Activated CD8-positive, alpha-beta T cell treated with anti-CD3 and anti-CD28 coated beads for 36 hours (primary cell): ENCODE data around the gene RPL32. TPM values are rescaled to one million over a fixed set of nuclear protein-coding genes. Genes with fewer than 3 reads are reported as not detected.
A peak's percentile ranks its signal among the peaks of the same experiment; 100 is the strongest.
"Not testable (repeated sequence)": the region's sequence is repeated elsewhere in the genome, so short reads cannot be mapped to it uniquely, and the experiment has no call there.

Source experiments
- ATAC-seq: fragments of 200-7000 bp; cut with Tn5 transposase; one replicate; pipeline ENCODE4 v1.10.0; 2021; ENCODE audit warnings: mild to moderate bottlenecking, moderate library complexity
- CTCF ChIA-PET: fragments of 350-600 bp; sonication (Branson Sonifier 250); formaldehyde crosslinking; loops from one replicate; lab custom pipeline; 2021; ENCODE audit warnings: antibody characterized with exemption; lab: Charles Lee
- POLR2A ChIA-PET: fragments of 350-600 bp; sonication (Branson Sonifier 250); formaldehyde crosslinking; loops from one replicate; lab custom pipeline; 2021; ENCODE audit warnings: antibody characterized with exemption; lab: Charles Lee
- DNase-seq: peaks from one replicate; pipeline ENCODE4 v3.0.0-alpha.2; 2020
- H3K27ac Mint-ChIP-seq: one replicate; pipeline ENCODE4 v1.8.0; 2021; ENCODE audit warnings: mild to moderate bottlenecking, mixed read lengths
- H3K27me3 Mint-ChIP-seq: one replicate; pipeline ENCODE4 v1.8.0; 2021; ENCODE audit warnings: mixed read lengths
- H3K36me3 Mint-ChIP-seq: one replicate; pipeline ENCODE4 v1.8.0; 2021; ENCODE audit warnings: low read depth, mixed read lengths
- H3K4me1 Mint-ChIP-seq: one replicate; pipeline ENCODE4 v1.8.0; 2021; ENCODE audit warnings: low read depth, mixed read lengths
- H3K4me3 Mint-ChIP-seq: one replicate; pipeline ENCODE4 v1.8.0; 2021; ENCODE audit warnings: mild to moderate bottlenecking, moderate library complexity, mixed read lengths
- H3K9me3 Mint-ChIP-seq: one replicate; pipeline ENCODE4 v1.8.0; 2021; ENCODE audit warnings: mixed read lengths
- intact Hi-C: fragments of 100-400 bp; cut with micrococcal nuclease; formaldehyde crosslinking; loops from one replicate; pipeline ENCODE4 v1.10.0; 2022
- total RNA-seq, 2 experiments: library from RNA; stranded (reverse); gene quantifications; one replicate each; pipeline ENCODE4 v1.2.3, GENCODE V29; 2021
- TF ChIP-seq, protein P1 (sequence below): fragments of 200-600 bp; IDR thresholded peaks from one replicate; pipeline ENCODE4 v1.8.0; 2022; ENCODE audit warnings: antibody characterized with exemption, mild to moderate bottlenecking

The RPL32 gene
- total RNA-seq, 2 experiments from 2014 or later, result 2,861 to 2,981 TPM

DNA sequence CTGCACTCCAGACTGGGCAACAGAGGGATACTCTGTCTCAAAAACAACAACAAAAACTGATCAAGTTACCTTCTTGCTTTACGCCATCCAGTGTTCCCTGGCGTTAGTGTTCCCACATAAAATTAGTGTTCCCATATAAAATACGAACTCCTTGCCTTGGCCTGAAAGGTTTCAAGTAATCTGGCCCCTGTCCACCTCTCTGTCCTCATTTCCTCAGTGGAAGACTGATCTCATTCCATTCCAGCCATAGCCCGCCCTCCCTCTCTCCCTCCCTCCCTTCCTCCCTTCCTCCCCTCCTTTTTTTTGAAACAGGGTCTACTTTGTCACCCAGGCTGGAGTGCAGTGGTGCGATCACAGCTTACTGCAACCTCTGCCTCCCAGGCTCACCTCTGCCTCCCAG is 47.7 kb downstream of the RPL32 start:
- POLR2A ChIA-PET, result no interaction called here
- Mint-ChIP-seq H3K27ac (no peak overlapping the region), H3K9me3 (no peaks in the 10 kb centered on the region), H3K4me3 (no peak overlapping the region), H3K27me3 (peaks cover 3% of the 10 kb centered on the region), H3K36me3 (no peaks in the 10 kb centered on the region), H3K4me1 (peaks cover 3% of the 10 kb centered on the region)
- ATAC-seq (no peak), DNase-seq (no peak)
- CTCF ChIA-PET, result interaction anchor here (2.2 kb wide), 1 partner anchor 17 kb away, joined by 6 read pairs; no protein-coding TSS in a partner anchor
- intact Hi-C loops, result no loop called here
- TF ChIP-seq, protein P1, sequence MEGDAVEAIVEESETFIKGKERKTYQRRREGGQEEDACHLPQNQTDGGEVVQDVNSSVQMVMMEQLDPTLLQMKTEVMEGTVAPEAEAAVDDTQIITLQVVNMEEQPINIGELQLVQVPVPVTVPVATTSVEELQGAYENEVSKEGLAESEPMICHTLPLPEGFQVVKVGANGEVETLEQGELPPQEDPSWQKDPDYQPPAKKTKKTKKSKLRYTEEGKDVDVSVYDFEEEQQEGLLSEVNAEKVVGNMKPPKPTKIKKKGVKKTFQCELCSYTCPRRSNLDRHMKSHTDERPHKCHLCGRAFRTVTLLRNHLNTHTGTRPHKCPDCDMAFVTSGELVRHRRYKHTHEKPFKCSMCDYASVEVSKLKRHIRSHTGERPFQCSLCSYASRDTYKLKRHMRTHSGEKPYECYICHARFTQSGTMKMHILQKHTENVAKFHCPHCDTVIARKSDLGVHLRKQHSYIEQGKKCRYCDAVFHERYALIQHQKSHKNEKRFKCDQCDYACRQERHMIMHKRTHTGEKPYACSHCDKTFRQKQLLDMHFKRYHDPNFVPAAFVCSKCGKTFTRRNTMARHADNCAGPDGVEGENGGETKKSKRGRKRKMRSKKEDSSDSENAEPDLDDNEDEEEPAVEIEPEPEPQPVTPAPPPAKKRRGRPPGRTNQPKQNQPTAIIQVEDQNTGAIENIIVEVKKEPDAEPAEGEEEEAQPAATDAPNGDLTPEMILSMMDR, result no peak

DNA sequence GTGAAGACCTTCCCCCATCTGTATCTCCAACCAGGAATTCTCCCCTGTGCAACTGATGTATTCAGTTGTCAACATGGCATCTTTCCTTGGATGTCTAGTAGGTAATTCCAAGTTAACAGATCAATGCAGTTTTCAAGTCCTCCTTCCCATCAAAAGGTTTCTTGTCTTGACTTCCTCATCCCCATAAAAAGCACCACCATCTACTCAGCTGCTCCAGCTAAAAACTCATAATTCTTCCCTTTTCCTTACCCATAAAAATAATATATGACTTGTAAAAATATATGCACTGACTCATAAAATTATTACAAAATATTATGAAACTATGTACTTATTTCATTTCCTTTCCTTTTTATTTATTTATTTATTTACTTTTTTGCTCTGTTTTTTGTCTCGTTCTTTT is 49.9 kb downstream of the RPL32 start:
- ChIA-PET CTCF (interaction anchor here (1.1 to 1.2 kb wide), 2 partner anchors 66 to 100 kb away, joined by 3 read pairs; no protein-coding TSS in a partner anchor), POLR2A (no interaction called here)
- TF ChIP-seq, protein P1, result no peak
- Mint-ChIP-seq H3K27me3 (peaks cover 3% of the 10 kb centered on the region), H3K36me3 (no peaks in the 10 kb centered on the region), H3K9me3 (no peaks in the 10 kb centered on the region), H3K4me1 (peaks cover 3% of the 10 kb centered on the region), H3K27ac (no peak overlapping the region), H3K4me3 (no peak overlapping the region)
- no peak for ATAC-seq
- intact Hi-C loops, result no loop called here
- DNase-seq, result no peak

DNA sequence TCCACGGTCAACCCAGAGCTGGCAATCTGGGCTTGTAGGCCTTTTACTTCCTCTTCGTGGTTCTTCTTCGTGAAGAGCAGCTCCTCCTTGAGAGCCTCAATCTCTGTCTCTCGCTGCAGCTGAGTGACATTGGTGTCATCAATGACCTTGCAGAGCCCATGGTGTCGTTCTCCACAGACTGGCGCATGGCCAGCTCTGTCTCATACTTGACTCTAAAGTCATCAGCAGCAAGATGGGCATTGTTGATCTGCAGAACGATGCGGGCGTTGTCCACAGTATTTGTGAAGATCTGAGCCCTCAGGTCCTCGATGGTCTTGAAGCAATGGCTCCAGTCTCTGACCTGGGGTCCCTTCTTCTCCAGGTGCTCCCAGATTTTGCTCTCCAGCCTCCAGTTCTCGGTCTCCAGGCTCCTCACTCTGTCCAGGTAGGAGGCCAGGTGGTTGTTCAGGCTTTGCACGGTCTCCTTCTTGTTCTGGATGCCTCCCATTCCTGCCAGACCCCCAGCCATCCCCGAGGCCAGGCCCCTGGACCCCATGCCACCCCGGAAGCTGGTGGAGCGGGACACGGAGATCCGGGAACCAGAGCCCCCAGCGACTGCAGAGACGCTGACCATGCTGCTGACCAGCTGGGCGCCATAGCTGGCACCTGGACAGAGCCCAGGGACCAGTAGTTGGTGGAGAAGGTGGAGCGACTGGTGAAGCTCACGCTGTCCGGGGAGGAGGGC is 53.2 kb downstream of the RPL32 start:
- ATAC-seq, H3K27ac Mint-ChIP-seq, H3K4me3 Mint-ChIP-seq, H3K36me3 Mint-ChIP-seq, H3K4me1 Mint-ChIP-seq, H3K27me3 Mint-ChIP-seq, DNase-seq, H3K9me3 Mint-ChIP-seq: not testable (repeated sequence)
- intact Hi-C loops, result loop anchor here (5.0 kb wide), 1 partner anchor 104 kb away; no protein-coding TSS in a partner anchor
- ChIA-PET POLR2A (interaction anchor here (1.1 to 1.9 kb wide), 2 partner anchors 8 to 54 kb away, joined by 4 to 8 read pairs; partner anchors contain the start of gene CAND2), CTCF (interaction anchor here (0.7 to 3.1 kb wide), 18 partner anchors 8 to 245 kb away, joined by 3 to 38 read pairs (median 5); partner anchors contain the start of genes CAND2 and RPL32)

DNA sequence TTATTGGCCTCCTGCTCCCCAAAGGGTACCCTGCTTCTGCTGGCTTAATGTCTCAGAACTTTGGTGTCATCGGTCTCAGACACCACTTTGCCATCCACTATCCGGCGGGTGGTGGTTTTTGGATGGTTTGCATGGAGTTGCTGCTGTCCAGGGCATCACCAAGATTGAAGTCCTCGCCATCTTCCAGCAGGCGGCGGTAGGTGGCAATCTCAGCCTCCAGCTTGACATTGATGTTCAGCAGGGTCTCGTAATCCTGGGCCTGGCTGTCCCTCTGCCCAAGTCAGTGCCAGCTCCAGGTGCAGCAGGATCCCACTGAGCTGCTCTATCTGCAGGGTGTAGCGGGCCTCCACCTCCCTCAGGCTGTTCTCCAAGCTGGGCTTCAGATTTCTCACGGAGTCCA is 54.0 kb downstream of the RPL32 start:
- not testable (repeated sequence) for H3K36me3 Mint-ChIP-seq, H3K4me3 Mint-ChIP-seq, ATAC-seq, H3K27me3 Mint-ChIP-seq, H3K27ac Mint-ChIP-seq, H3K4me1 Mint-ChIP-seq, H3K9me3 Mint-ChIP-seq
- peak; percentile 77 for DNase-seq
- TF ChIP-seq, protein P1, result peak; percentile 31
- POLR2A ChIA-PET, result interaction anchor here (1.1 to 1.9 kb wide), 2 partner anchors 9 to 55 kb away, joined by 4 to 8 read pairs; partner anchors contain the start of gene CAND2
- intact Hi-C loops, result loop anchor here (5.0 kb wide), 1 partner anchor 105 kb away; no protein-coding TSS in a partner anchor
- CTCF ChIA-PET, result interaction anchor here (0.7 to 3.1 kb wide), 18 partner anchors 9 to 245 kb away, joined by 3 to 38 read pairs (median 5); partner anchors contain the start of genes CAND2 and RPL32

DNA sequence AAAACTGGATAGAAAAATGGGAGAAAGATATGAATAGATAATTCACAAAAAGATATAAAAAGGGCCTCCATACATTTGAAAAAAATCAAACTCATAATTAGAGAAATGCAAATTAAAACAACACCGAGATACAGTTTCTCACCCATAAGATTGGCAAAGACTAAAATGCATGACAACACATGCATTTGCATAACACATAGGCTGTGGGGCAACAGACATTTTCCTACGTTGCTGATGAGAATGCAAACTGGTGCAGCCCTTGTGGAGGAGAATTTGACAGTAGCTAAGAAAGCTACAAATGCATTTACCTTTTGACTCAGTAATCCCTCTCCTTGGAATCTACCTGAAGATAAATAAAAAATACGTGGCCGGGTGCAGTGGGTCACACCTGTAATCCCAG is 56.3 kb downstream of the RPL32 start:
- POLR2A ChIA-PET, result no interaction called here
- CTCF ChIA-PET, result interaction anchor here (2.8 kb wide), 1 partner anchor 11 kb away, joined by 13 read pairs; the partner anchor contains the start of gene CAND2
- Mint-ChIP-seq H3K4me3 (no peak overlapping the region), H3K4me1 (no peaks in the 10 kb centered on the region), H3K9me3 (no peaks in the 10 kb centered on the region), H3K36me3 (no peaks in the 10 kb centered on the region), H3K27ac (no peak overlapping the region), H3K27me3 (peaks cover 8% of the 10 kb centered on the region)
- intact Hi-C loops, result loop anchor here (5.0 kb wide), 1 partner anchor 107 kb away; no protein-coding TSS in a partner anchor
- TF ChIP-seq, protein P1, result no peak
- ATAC-seq (no peak), DNase-seq (no peak)

Other genes with a start within 250 kb of the RPL32 start
- 10 to 100 TPM; 71.1 to 74.9 TPM for gene RAF1, start 177.4 kb downstream of the RPL32 start, total RNA-seq
- not detected for gene TMEM40, start 82.3 kb downstream of the RPL32 start, total RNA-seq
- gene CAND2, start 44.9 kb downstream of the RPL32 start, total RNA-seq, result 1 to 10 TPM; 1.5 to 1.9 TPM
- 10 to 100 TPM; 31.7 to 39.2 TPM for gene IQSEC1, start 231.9 kb upstream of the RPL32 start, total RNA-seq